SK-MEL-5 (cell line): Measurements from ENCODE around the gene DRC3. TPM values are rescaled to one million over a fixed set of nuclear protein-coding genes. Genes with fewer than 3 reads are reported as not detected.
A peak's percentile ranks its signal among the peaks of the same experiment; 100 is the strongest.

ENCODE experiments used
- DNase-seq: peaks from one replicate; pipeline ENCODE4 v3.0.0-alpha.2; 2016; ENCODE audit warnings: low read depth, low spot score
- in situ Hi-C: cut with HindIII; loops from 2 replicates; pipeline ENCODE4 v1.10.0; 2016; ENCODE audit warnings: low sequenced_read_pairs, high pct_unique_total_duplicates, low pct_unique_long_range_greater_than_20kb
- polyA plus RNA-seq, 2 experiments: library from polyadenylated mRNA; depleted of rRNA; stranded (reverse); fragments of >200 nt; gene quantifications; 2 replicates each; pipeline ENCODE4 v1.2.3, GENCODE V29; 2015
- total RNA-seq: library from RNA; depleted of rRNA; stranded (reverse); fragments of >200 nt; shearing (Covaris generic); gene quantifications from 2 replicates; pipeline ENCODE4 v1.2.3, GENCODE V29; 2014; rRNA removed

DRC3 gene
- 1.1 and 1.2 TPM in 2 replicates for total RNA-seq
- 0.06 and 1.1 TPM in 2 replicates for polyA plus RNA-seq (2015; cell fraction: cytosol; rRNA removed)
- polyA plus RNA-seq (2015; cell fraction: nucleus; rRNA removed), result 4.1 and 4.3 TPM in 2 replicates

GRCh38 chr17:17972126-17972951 lies at the start of gene DRC3, which contains the start of gene TOM1L2:
TSS of gene DRC3 (plus strand) at chr17:17972862. CDS start at chr17:17977599, 4,737 bp downstream.
TSS of gene TOM1L2 (minus strand) at chr17:17972400. CDS start at chr17:17972313, 87 bp downstream.
- in situ Hi-C loops, result no loop called here
- peak; percentile 100 for DNase-seq

- in situ Hi-C loops, result no loop called here
- DNase-seq, result no peak
Observed at GRCh38 chr17:17924131-17924856, 48.4 kb upstream of the DRC3 start.

GRCh38 chr17:17924857-17925250 lies 47.8 kb upstream of the DRC3 start:
- no peak for DNase-seq
- in situ Hi-C loops, result no loop called here

DNA sequence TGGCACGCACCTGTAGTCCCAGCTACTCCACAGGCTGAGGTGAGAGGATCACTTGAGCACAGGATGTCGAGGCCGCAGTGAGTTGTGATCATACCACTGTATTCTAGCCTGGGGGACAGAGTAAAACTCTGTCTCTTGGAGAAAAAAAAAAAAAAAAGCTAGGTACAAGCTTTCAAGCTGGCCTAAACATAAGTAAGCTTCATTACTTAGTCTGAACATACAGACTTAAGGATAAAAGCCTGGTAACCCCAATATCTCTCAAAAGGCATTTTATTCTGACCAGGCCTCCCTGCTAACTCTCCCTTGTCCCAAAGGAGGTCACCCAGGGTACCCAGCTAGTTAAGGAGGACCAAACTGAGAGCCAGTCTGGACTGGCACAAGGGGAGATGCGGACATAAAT lies 46.6 kb upstream of the DRC3 start:
- in situ Hi-C loops, result no loop called here
- DNase-seq, result no peak

GRCh38 chr17:17926840-17927449 lies 45.7 kb upstream of the DRC3 start:
- in situ Hi-C loops, result no loop called here
- no peak for DNase-seq

- in situ Hi-C loops, result no loop called here
- peak; percentile 55 for DNase-seq
Observed at GRCh38 chr17:17928398-17929287, 44.0 kb upstream of the DRC3 start.

- in situ Hi-C loops, result no loop called here
Observed at GRCh38 chr17:17929655-17930380, 42.8 kb upstream of the DRC3 start.

DNA sequence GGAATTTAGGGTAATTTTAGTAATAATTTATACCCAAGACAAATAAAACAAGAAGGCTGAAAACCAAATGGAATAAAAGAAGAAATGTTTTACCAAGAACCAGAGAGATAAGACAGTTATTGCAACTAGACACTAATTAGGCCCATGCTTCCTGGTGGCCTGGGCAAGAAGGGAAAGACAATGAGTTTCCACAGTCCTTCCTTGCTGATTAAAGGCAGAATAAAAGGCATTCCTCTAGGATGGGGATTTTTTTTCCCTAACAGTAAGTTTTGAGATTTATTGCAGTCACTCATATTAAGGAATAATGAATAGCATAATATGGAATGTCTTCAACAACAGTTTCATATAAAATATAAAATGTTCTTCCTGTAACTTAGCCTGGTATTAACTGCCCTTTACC lies 42.0 kb upstream of the DRC3 start:
- in situ Hi-C loops, result no loop called here

More at GRCh38 chr17:17929655-17930380, 42.8 kb upstream of the DRC3 start:
- no peak for DNase-seq

GRCh38 chr17:17931159-17931558 lies 41.5 kb upstream of the DRC3 start:
- in situ Hi-C loops, result no loop called here
- no peak for DNase-seq

More for the DNA sequence above, 42.0 kb upstream of the DRC3 start:
- no peak for DNase-seq

DNA sequence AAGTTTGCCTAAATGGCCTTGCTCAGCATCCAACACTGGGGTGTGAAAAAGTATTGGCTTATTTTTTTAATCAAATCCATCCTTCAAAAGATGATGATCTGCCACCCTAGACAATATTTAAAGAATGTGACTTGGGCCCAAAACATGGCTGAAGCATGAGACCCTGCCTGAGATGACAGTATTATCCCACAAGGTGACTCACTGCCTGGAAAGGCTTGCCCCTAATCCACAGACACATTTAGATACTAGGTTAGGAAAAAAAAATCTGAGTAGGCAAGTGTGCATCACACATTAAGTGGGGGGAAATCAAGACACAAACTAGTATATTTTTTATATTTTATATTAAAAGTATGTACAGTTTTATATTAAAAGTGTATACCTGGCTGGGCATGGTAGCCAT lies 38.9 kb upstream of the DRC3 start:
- in situ Hi-C loops, result no loop called here
- DNase-seq, result no peak

DNA sequence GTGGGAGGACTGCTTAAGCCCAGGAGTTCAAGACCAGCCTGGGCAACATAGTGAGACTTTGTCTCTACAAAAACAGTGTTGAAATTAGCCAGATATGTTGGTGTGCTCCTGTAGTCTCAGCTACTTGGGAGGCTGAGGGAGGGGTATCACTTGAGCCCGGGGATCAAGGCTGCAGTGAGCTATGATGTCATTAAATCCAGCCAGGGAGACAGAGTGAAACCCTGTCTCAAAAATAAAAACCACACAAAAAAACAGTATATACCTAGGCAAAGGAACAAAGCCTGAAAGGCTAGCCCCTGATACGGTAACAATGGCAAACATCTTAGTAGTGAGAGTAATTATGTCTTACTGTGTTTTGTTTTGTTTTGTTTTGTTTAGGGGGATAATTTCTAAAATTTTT lies 38.4 kb upstream of the DRC3 start:
- in situ Hi-C loops, result no loop called here
- no peak for DNase-seq

DNA sequence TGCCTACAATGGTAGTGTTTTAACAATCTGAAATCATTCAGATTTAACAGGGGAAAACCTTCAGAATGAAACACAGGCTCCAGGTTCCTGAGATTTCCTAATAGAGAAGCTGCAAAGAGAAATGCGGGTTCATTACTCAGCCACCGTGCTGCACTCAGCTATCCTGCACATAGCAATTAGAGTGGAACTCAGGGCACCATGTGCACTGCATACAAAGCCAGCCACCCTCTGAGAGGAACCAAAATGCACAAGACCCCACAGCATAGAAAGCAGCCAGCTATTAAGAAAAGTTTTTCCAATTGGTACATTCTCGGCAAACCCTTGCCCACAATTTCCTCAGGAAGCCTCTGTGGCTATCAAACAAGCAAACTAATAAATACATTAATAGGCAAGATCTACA lies 37.9 kb upstream of the DRC3 start:
- in situ Hi-C loops, result no loop called here
- no peak for DNase-seq

DNA sequence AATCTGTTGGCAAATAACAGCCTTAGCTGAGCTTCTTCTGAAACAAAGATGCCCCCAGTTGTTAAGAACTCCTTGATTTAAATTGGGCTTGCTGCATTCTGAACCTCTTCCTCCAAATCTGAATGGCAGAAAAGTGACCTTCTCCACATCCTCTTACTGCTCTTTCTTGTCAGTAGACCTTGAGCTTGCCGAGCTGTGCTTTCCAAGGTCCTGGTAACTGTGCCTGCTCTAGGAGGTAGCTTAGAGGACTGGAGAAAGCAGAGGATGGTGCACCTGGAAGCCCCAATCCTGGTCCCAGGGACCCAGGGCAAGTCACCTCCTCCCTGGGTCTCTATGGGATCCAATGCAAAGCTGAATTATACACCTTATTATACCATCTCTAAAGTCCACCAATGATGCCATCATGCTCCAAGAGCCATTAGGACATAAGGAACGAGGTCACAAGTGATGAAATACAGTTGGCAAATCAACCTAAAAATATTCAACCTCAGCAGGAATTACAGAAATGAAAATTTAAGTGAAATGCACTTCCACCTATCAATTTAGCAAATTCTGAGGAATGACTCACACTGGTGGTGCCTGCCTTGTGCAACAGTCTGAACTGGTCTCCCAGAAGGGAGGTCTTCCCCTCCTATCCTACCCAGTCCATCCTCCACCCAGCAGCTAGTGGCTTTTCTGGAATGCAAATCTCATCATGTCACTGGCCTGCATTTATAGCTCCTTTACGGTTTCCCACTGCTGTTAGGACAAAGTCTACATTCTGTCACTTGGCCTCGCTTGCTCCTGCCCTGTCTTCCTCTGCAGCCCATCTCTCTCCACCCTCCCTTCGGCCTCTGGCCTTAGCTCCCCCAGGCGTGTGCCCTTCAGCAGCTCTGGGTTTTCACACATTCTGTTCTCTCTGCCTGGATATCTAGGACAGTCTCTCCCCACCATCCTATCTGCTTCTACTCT lies 37.1 kb upstream of the DRC3 start:
- in situ Hi-C loops, result no loop called here
- DNase-seq, result no peak

GRCh38 chr17:17937201-17937853 lies 35.3 kb upstream of the DRC3 start:
- in situ Hi-C loops, result no loop called here
- DNase-seq, result no peak

DNA sequence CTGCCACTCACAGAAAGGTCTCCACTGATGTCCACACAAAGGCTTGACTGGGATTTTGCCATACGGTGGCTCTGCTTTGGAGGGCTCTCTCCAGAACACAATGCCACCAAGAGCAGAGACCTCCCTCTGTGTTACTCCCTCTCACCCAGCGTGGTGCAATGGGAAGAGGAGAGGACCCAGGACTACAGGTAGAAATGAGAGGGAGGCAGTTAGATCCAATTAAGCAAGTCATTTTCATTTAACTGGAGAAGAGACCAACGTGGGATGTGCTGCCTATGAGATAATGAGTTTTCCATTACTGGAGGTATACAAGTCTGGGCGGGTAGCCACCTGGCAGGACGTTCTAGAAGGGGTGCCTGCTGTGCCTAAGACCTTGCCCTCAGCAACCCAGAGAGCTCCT lies 34.7 kb upstream of the DRC3 start:
- in situ Hi-C loops, result no loop called here
- no peak for DNase-seq
